Measurements from ENCODE around the gene PEMT. TPM values are rescaled to one million over a fixed set of nuclear protein-coding genes. Genes with fewer than 3 reads are reported as not detected.

PEMT gene
- total RNA-seq, 1 experiment from 2014 or later: 53.1 TPM

GRCh38 chr17:17621254-17621653, 29.7 kb upstream of the PEMT start (continued):
- TF ChIP-seq ZNF281 (CRISPR knock-in tag; IDR thresholded peaks at IDR 0.05) (no peak), AFF4 (CRISPR knock-in tag; IDR thresholded peaks at IDR 0.05; ENCODE audit: borderline replicate concordance) (no peak), GTF2I (CRISPR knock-in tag; conservative IDR thresholded peaks at IDR 0.05) (no peak), PRRX2 (CRISPR knock-in tag; IDR thresholded peaks at IDR 0.05) (no peak)

- no peaks in the 10 kb centered on the region for H3K27me3 Mint-ChIP-seq (ENCODE audit: low read depth)
- H3K36me3 Mint-ChIP-seq: peaks cover 9% of the 10 kb centered on the region; the same call in 1 of the 2 replicates
- H3K4me3 Mint-ChIP-seq: no peak overlapping the region
- H3K4me1 Mint-ChIP-seq: peaks cover 26% of the 10 kb centered on the region
- POLR2A ChIA-PET: interaction anchor here (0.5 to 1.4 kb wide), 3 partner anchors 23 to 295 kb away, joined by 3 to 7 read pairs (median 4); partner anchors contain the start of gene PEMT
- peak; percentile 75 for DNase-seq (ENCODE audit: low spot score)
- H3K27ac Mint-ChIP-seq: no peak overlapping the region; the same call in 1 of the 2 replicates
- peak; percentile 92 for ATAC-seq
- peaks cover 16% of the 10 kb centered on the region for H3K9me3 Mint-ChIP-seq
- TF ChIP-seq ZBTB43 (CRISPR knock-in tag; IDR thresholded peaks at IDR 0.05) (no peak), CTCF (IDR thresholded peaks at IDR 0.05) (peak; percentile 43; the same call in 1 of the 2 replicates), ZNF671 (CRISPR knock-in tag; IDR thresholded peaks at IDR 0.05) (no peak), ZNF425 (CRISPR knock-in tag; conservative IDR thresholded peaks at IDR 0.05) (no peak)
- CTCF ChIA-PET: interaction anchor here (0.6 to 2.1 kb wide), 42 partner anchors 9 to 436 kb away, joined by 3 to 36 read pairs (median 4); partner anchors contain the start of genes PEMT and RASD1
These were observed 22.2 kb upstream of the PEMT start for GRCh38 chr17:17613708-17614114.

All from WTC11 (cell line).